ENCODE measurements around the gene ZFP3.
"Not testable (repeated sequence)": the region's sequence is repeated elsewhere in the genome, so short reads cannot be mapped to it uniquely, and the experiment has no call there.

The ZFP3 gene

GRCh38 chr17:5136580-5137412, 58.5 kb downstream of the ZFP3 start:
- not testable (repeated sequence) for H3K27ac ChIP-seq; DNase-seq (ENCODE audit: low read depth, low spot score)

- not testable (repeated sequence) for H3K27ac ChIP-seq; DNase-seq (ENCODE audit: low read depth, low spot score)
Observed at GRCh38 chr17:5137511-5138197, 59.4 kb downstream of the ZFP3 start.

- DNase-seq (ENCODE audit: low read depth, low spot score); H3K27ac ChIP-seq: not testable (repeated sequence)
Observed at GRCh38 chr17:5138198-5138544, 59.9 kb downstream of the ZFP3 start.

- DNase-seq (ENCODE audit: low read depth, low spot score) = no peak
Observed at GRCh38 chr17:5138616-5139457, 60.6 kb downstream of the ZFP3 start.

GRCh38 chr17:5139458-5139732, 61.1 kb downstream of the ZFP3 start:
- H3K27ac ChIP-seq = no peak overlapping the region
- DNase-seq (ENCODE audit: low read depth, low spot score) = no peak

More at GRCh38 chr17:5138616-5139457, 60.6 kb downstream of the ZFP3 start:
- H3K27ac ChIP-seq = no peak overlapping the region

- H3K27ac ChIP-seq; DNase-seq (ENCODE audit: low read depth, low spot score): not testable (repeated sequence)
Observed at GRCh38 chr17:5142877-5143276, 64.6 kb downstream of the ZFP3 start.

Measured in epithelial cell of prostate (primary cell).